IPS-18c (cell line): Measurements from ENCODE around the gene ABHD11.
"Not testable (repeated sequence)": the region's sequence is repeated elsewhere in the genome, so short reads cannot be mapped to it uniquely, and the experiment has no call there.

Source experiments
- H3K4me3 ChIP-seq: 2 replicates; pipeline ENCODE4 v1.7.0; 2013; ENCODE audit warnings: low read depth, mild to moderate bottlenecking, low read length, moderate library complexity; ENCODE audit not compliant: insufficient read depth
- H3K9me3 ChIP-seq: one replicate; pipeline ENCODE4 v1.6.1; 2013; ENCODE audit warnings: mild to moderate bottlenecking, low read length, moderate library complexity; ENCODE audit not compliant: control insufficient read depth, insufficient read depth

The ABHD11 gene

GRCh38 chr7:73728551-73728950, 10.1 kb downstream of the ABHD11 start:
- Histone ChIP-seq H3K9me3 (no peaks in the 10 kb centered on the region), H3K4me3 (no peak overlapping the region)

- H3K9me3 ChIP-seq: no peaks in the 10 kb centered on the region
Observed at GRCh38 chr7:73727952-73728351, 10.7 kb downstream of the ABHD11 start.

GRCh38 chr7:73726083-73726466, 12.5 kb downstream of the ABHD11 start:
- no peaks in the 10 kb centered on the region for H3K9me3 ChIP-seq
- H3K4me3 ChIP-seq: no peak overlapping the region

More at GRCh38 chr7:73727952-73728351, 10.7 kb downstream of the ABHD11 start:
- no peak overlapping the region for H3K4me3 ChIP-seq

GRCh38 chr7:73723813-73724212, 14.8 kb downstream of the ABHD11 start:
- Histone ChIP-seq H3K9me3 (no peaks in the 10 kb centered on the region), H3K4me3 (no peak overlapping the region)

- no peaks in the 10 kb centered on the region for H3K9me3 ChIP-seq
- no peak overlapping the region for H3K4me3 ChIP-seq
Observed at GRCh38 chr7:73722785-73723184, 15.8 kb downstream of the ABHD11 start.

- not testable (repeated sequence) for H3K4me3 ChIP-seq, H3K9me3 ChIP-seq
Observed at GRCh38 chr7:73722182-73722581, 16.4 kb downstream of the ABHD11 start.

GRCh38 chr7:73721377-73721817, 17.2 kb downstream of the ABHD11 start:
- H3K4me3 ChIP-seq: no peak overlapping the region
- H3K9me3 ChIP-seq: no peaks in the 10 kb centered on the region

GRCh38 chr7:73720443-73720842, 18.2 kb downstream of the ABHD11 start:
- not testable (repeated sequence) for H3K4me3 ChIP-seq, H3K9me3 ChIP-seq

GRCh38 chr7:73719806-73720169, 18.8 kb downstream of the ABHD11 start:
- Histone ChIP-seq H3K4me3 (peak overlapping the region; percentile 38; the same call in 1 of the 2 replicates), H3K9me3 (no peaks in the 10 kb centered on the region)

GRCh38 chr7:73718905-73719805, 19.4 kb downstream of the ABHD11 start, which contains the start of gene STX1A:
TSS of gene STX1A (minus strand) at chr7:73719669. CDS start at chr7:73719631, 38 bp downstream.
- peak within 1 kb of the TSS; percentile 86 for H3K4me3 ChIP-seq

GRCh38 chr7:73718438-73718881, 20.1 kb downstream of the ABHD11 start:
- peak overlapping the region; percentile 86 for H3K4me3 ChIP-seq
- H3K9me3 ChIP-seq: no peaks in the 10 kb centered on the region

More at GRCh38 chr7:73718905-73719805, 19.4 kb downstream of the ABHD11 start, which contains the start of gene STX1A:
- H3K9me3 ChIP-seq: no peaks in the 10 kb centered on the region

- Histone ChIP-seq H3K4me3 (no peak overlapping the region), H3K9me3 (no peaks in the 10 kb centered on the region)
Observed at GRCh38 chr7:73717991-73718405, 20.6 kb downstream of the ABHD11 start.

- Histone ChIP-seq H3K4me3 (no peak overlapping the region), H3K9me3 (no peaks in the 10 kb centered on the region)
Observed at GRCh38 chr7:73717025-73717807, 21.4 kb downstream of the ABHD11 start.

GRCh38 chr7:73716318-73716890, 22.2 kb downstream of the ABHD11 start:
- no peaks in the 10 kb centered on the region for H3K9me3 ChIP-seq
- H3K4me3 ChIP-seq: no peak overlapping the region

- no peaks in the 10 kb centered on the region for H3K9me3 ChIP-seq
- no peak overlapping the region for H3K4me3 ChIP-seq
Observed at GRCh38 chr7:73715648-73716317, 22.8 kb downstream of the ABHD11 start.

- not testable (repeated sequence) for H3K4me3 ChIP-seq, H3K9me3 ChIP-seq
Observed at GRCh38 chr7:73713319-73713718, 25.3 kb downstream of the ABHD11 start.

GRCh38 chr7:73712773-73713172, 25.8 kb downstream of the ABHD11 start:
- H3K4me3 ChIP-seq: no peak overlapping the region

More at GRCh38 chr7:73712773-73713172, 25.8 kb downstream of the ABHD11 start:
- H3K9me3 ChIP-seq: no peaks in the 10 kb centered on the region
